HG02938 (cell line): ENCODE measurements around the gene SSH2.
"Not testable (repeated sequence)": the region's sequence is repeated elsewhere in the genome, so short reads cannot be mapped to it uniquely, and the experiment has no call there.

Experiments
- ATAC-seq: cut with Tn5 transposase; IDR thresholded peaks from one replicate; pipeline ENCODE4 v1.9.1; 2021; ENCODE audit warnings: mild to moderate bottlenecking, moderate library complexity; ENCODE audit not compliant: unreplicated experiment

Gene SSH2

GRCh38 chr17:29874931-29875596 is 55.0 kb downstream of the SSH2 start:
- ATAC-seq: no peak

DNA sequence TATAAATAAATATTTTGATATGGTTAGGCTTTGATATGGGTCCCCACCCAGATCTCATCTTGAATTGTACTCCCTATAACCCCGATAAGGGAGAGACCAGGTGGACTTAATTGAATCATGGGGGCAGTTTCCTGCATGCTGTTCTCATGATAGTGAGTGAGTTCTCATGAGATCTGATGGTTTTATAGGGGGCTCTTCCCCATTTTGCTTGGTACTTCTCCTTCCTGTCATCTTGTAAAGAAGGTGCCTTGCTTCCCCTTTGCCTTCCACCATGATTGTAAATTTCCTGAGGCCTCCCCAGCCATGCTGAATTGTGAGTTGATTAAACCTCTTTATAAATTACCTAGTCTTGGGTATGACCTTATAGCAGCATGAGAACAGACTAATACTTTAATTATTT is 55.7 kb downstream of the SSH2 start:
- not testable (repeated sequence) for ATAC-seq

- no peak for ATAC-seq
These were observed 56.6 kb downstream of the SSH2 start for GRCh38 chr17:29873476-29873875.

DNA sequence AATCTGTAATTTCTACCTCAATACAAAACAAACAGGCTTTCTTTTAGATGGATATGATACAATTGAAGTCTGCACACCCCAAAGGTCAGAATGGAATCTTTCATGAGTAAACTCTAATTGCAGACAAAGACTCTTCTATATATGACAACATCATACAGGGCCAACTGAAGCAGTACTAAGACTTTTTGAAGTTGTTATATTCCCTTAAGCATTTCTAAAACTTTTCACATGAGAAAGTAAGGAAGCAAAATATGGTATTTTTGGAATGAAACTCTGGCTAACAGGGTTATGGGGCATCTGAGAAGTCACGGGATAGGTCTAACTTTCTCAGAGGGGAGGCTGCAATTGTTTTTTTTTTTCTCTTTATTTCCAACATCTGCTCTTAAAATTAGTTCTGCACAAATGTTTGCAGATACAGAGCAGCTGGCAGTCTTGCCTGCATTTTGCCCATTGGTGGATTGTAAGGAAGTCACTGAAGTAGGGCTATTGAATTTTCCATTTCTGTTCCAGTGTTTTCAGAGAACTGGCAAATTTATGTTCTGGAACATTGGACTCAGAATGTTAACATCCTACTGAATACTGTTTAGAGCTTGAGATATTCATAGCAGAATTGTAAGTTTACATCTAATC is 59.1 kb downstream of the SSH2 start:
- ATAC-seq: no peak

DNA sequence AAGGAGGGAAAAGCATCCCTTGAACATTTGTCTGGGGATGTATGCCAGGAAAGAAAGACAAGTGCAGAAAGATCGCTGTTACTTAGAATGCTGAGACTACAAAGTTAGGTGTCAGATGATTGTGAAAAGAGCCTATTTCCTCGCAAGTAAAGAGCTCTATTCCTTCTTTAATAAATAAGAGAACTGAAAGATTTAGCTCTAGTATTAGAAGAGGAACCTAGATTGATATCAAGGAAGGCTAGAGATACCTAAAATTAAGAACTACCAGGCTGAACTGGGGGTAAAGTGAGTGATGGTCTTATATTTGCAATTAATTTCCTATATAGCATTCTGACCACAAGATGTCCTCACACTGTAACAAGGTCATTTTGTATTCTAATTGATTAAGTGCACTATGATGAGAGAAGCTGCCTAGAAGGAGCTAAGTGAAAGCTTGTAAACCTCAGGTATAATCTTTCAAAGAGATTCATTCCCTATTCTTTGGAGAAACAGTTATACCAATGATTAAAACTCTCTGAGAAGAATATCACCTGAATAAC is 62.3 kb downstream of the SSH2 start:
- no peak for ATAC-seq

- ATAC-seq: no peak
These were observed 63.2 kb downstream of the SSH2 start for GRCh38 chr17:29866746-29867404.

- ATAC-seq: no peak
These were observed 65.4 kb downstream of the SSH2 start for GRCh38 chr17:29864615-29865014.

GRCh38 chr17:29864123-29864522 is 65.9 kb downstream of the SSH2 start:
- not testable (repeated sequence) for ATAC-seq

DNA sequence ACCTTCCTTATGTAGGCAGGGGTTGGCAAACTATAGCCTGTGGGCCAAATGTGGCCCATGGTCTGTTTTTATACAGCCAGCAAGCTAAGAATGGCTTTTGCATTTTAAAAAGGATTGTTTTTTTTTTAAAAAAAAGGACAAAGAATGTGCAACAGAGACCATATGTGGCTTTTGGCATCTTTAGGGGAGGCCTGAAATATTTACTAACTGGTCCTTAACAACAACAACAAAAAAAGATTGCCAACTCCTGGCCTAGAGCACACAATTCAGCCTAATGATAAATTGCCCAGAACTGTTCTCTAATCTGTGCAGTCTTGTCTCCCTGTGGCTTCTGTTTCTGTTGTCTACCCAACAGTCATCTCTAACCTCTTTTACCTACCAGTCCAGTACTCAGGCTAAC is 67.1 kb downstream of the SSH2 start:
- no peak for ATAC-seq

- no peak for ATAC-seq
These were observed 67.9 kb downstream of the SSH2 start for GRCh38 chr17:29862127-29862526.

DNA sequence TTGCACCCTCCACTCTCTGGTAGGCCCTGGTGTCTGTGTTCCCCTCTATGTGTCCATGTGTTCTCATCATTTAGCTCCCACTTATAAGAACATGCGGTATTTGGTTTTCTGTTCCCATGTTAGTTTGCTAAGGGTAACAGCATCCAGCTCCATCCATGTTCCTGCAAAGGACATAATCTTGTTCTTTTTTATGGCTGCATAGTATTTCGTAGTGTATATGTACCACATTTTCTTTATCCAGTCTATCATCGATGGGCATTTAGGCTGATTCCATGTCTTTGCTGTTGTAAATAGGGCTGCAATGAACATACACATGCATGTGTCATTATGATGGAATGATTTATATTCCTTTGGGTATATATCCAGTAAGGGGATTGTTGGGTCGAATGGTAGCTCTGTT is 70.6 kb downstream of the SSH2 start:
- ATAC-seq: not testable (repeated sequence)

GRCh38 chr17:29857823-29858222 is 72.2 kb downstream of the SSH2 start:
- no peak for ATAC-seq

- not testable (repeated sequence) for ATAC-seq
These were observed 72.9 kb downstream of the SSH2 start for GRCh38 chr17:29857105-29857504.

DNA sequence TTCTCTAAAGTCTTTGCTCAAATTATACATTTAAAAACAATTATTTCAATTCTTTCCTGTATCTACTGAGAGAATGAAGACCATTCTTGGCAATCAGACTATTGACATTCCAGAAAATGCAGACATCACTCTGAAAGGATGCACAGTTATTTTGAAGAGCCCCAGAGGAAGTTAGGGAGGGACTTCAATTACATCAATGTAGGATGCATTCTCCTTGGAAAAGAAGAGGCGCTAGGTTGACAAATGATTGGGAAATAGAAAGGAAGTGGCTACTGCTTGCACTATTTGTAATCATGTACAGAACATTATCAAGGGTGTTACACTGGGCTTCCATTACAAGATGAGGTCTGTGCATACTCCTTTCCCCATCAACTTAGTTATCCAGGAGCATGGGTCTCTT is 74.3 kb downstream of the SSH2 start:
- no peak for ATAC-seq

DNA sequence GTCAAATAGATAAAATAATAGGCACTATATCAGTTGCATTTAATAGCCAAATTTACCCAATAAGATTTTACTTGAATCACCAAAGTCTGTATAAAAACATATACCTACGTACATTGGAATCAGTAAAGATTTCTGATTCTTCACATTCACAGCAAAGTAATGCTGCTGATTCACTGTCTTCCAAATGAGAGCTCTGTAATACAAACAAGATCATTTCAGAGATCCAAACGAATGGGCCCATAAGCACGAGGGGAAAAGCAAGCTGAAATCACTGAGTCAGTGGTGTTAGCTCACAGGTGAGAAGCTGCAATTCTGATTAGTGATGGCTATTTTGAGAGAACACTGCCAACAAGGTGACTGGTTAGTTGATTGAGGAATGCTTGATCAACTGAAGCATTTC is 81.3 kb downstream of the SSH2 start:
- ATAC-seq: no peak

- ATAC-seq: no peak
These were observed 82.3 kb downstream of the SSH2 start for GRCh38 chr17:29847527-29848400.

- ATAC-seq: no peak
These were observed 82.9 kb downstream of the SSH2 start for GRCh38 chr17:29847118-29847517.

DNA sequence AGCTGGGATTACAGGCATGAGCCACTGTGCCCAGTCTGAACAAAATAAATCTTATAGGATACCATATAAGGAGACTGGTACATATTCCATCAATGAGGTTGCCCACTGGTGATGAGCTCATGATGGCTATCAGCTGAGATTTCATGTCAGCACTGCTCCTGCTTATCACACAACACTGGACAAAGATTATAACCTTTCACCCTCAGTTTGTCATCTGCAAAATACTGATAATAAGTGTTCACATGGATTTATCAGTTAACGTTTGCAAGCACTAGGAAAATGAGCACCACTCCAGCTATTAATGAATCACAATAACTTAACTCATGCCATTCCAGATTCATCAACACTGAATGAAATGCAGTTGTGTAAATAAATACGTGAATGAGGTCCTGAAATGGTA is 83.7 kb downstream of the SSH2 start:
- no peak for ATAC-seq

DNA sequence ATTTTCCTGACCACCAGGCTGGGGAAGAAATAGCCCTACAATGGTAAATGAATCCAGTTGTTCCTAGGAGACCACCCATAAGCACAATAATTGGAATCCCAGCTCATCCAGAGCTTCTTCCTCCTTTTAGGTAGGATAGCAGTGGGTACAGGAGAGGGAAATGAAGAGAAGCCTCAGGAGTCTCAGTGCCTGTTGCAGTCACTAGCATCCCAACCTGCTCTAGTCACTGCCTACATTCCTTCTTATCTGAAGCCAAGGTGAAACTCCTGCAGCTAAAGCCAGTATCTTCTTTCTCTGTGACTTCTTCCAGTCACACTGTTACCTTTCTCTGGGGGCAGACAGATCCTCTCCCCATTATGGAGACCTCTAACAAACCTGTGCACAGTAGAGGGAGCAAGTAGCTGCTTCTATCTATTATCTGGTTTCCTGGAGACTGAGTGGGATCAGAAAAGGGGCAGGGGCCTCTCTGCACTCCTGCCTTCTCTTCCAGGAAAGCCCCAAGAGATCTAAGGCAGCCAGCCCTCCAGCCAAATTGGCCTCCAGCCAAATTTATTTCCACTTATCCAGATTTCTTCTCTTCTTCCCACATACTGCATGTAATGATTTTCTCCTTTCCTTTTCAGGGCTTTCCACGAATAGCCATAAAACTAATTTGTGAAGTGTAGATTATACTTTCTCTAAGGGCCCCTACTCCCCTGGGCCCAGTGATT is 85.5 kb downstream of the SSH2 start:
- ATAC-seq: no peak

- ATAC-seq: no peak
These were observed 89.1 kb downstream of the SSH2 start for GRCh38 chr17:29840884-29841283.
